VCaP (cell line): ENCODE data around the gene GLMN.

Source experiments
- H3K27ac ChIP-seq: fragments of 450-650 bp; 2 replicates; pipeline ENCODE4 v1.5.1; 2017
- CTCF ChIP-seq: fragments of 450-650 bp; conservative IDR thresholded peaks from 2 replicates; pipeline ENCODE4 v1.5.1; 2017; ENCODE audit warnings: mild to moderate bottlenecking, moderate library complexity

The GLMN gene

GRCh38 chr1:92203105-92203504 lies 95.7 kb downstream of the GLMN start:
- TF ChIP-seq CTCF: no peak
- H3K27ac ChIP-seq: no peak overlapping the region

- no peak overlapping the region for H3K27ac ChIP-seq
- TF ChIP-seq CTCF: no peak
Observed at GRCh38 chr1:92201973-92202372, 96.8 kb downstream of the GLMN start.
